Progenitor cell of endocrine pancreas (in vitro differentiated cells): ENCODE measurements around the gene TBKBP1. TPM values are rescaled to one million over a fixed set of nuclear protein-coding genes. Genes with fewer than 3 reads are reported as not detected.
A peak's percentile ranks its signal among the peaks of the same experiment; 100 is the strongest.

ENCODE experiments used
- DNase-seq: peaks from one replicate; pipeline ENCODE4 v3.0.0; 2021; ENCODE audit warnings: low spot score; ENCODE audit not compliant: unreplicated experiment
- H3K27ac Mint-ChIP-seq: 2 replicates; pipeline ENCODE4 v1.8.0; 2021; ENCODE audit warnings: mild to moderate bottlenecking, moderate library complexity, mixed read lengths
- H3K27me3 Mint-ChIP-seq: 2 replicates; pipeline ENCODE4 v1.8.0; 2021; ENCODE audit warnings: mixed read lengths
- H3K36me3 Mint-ChIP-seq: 2 replicates; pipeline ENCODE4 v1.8.0; 2022; ENCODE audit warnings: mixed read lengths; ENCODE audit not compliant: insufficient read depth
- H3K4me1 Mint-ChIP-seq: 2 replicates; pipeline ENCODE4 v1.8.0; 2021; ENCODE audit warnings: low read depth, mixed read lengths
- H3K4me3 Mint-ChIP-seq: 2 replicates; pipeline ENCODE4 v1.8.0; 2021; ENCODE audit warnings: low read depth, mild to moderate bottlenecking, moderate library complexity, mixed read lengths
- H3K9me3 Mint-ChIP-seq: 2 replicates; pipeline ENCODE4 v1.8.0; 2021; ENCODE audit warnings: low read depth, mixed read lengths
- total RNA-seq: library from RNA; stranded (reverse); gene quantifications from 2 replicates; pipeline ENCODE4 v1.2.1, GENCODE V29; 2021
- TF ChIP-seq, protein P1 (sequence below): fragments of 200-600 bp; sonication (generic); IDR thresholded peaks from one replicate; pipeline ENCODE4 v1.5.0; 2021; ENCODE audit warnings: antibody characterized with exemption, mild to moderate bottlenecking; ENCODE audit not compliant: unreplicated experiment

TBKBP1 gene
- total RNA-seq, 1 donor from 2014 or later, result 21.7 TPM

DNA sequence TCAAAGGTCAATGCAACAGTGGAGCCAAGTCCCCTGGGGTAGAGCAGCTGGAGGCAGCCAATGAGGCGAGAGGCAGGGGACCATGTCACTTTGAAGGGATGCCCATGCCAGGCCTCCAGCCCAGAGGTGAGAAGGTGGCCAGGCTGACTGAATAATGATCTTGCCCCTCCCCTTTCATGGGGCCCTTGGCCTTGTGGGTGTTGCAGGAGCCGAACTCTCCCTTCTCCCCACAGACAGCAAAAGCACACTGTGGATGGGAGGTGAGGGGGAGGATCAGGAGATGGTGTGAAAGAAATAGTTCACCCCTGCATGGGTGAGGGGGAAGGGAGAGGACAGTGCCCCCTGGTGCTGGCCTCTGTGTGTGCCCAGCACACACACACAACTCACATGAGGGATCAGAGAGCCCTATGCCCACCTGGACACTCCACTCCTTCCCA, 23.3 kb downstream of the TBKBP1 start:
- TF ChIP-seq, protein P1, sequence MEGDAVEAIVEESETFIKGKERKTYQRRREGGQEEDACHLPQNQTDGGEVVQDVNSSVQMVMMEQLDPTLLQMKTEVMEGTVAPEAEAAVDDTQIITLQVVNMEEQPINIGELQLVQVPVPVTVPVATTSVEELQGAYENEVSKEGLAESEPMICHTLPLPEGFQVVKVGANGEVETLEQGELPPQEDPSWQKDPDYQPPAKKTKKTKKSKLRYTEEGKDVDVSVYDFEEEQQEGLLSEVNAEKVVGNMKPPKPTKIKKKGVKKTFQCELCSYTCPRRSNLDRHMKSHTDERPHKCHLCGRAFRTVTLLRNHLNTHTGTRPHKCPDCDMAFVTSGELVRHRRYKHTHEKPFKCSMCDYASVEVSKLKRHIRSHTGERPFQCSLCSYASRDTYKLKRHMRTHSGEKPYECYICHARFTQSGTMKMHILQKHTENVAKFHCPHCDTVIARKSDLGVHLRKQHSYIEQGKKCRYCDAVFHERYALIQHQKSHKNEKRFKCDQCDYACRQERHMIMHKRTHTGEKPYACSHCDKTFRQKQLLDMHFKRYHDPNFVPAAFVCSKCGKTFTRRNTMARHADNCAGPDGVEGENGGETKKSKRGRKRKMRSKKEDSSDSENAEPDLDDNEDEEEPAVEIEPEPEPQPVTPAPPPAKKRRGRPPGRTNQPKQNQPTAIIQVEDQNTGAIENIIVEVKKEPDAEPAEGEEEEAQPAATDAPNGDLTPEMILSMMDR, result peak; percentile 28
- no peak for DNase-seq

DNA sequence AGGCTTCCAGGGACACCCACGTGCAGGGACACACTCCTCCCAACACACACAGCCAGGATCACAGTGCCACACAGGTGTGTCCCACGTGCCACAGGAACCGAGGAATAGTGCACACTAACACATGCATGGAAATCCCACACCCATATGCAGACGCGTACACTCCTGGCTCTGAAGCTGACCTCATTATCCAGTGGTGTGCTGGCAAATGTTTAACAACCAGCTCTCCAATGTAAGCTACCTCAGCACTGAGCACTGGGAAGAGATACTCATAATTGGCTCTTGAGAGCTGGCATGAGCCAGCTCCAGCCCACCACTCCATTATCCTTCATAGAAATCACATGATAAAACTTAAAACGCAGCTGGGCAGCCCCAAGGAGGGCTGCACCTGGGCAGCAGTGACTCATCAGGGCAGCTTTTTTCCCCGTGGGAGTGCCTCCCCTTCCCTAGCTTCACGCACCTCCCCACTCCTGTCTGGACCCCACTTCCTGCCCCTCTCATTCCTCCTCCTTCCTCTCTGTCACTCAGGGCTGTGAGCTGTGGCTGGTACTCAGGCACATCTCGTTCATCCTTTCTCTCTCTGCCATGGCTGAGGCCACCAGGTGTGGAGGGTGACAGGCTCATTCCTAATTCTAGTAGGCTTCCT, 24.1 kb downstream of the TBKBP1 start:
- no peak overlapping the region for H3K27ac Mint-ChIP-seq
- no peaks in the 10 kb centered on the region for H3K36me3 Mint-ChIP-seq
- no peak overlapping the region for H3K4me3 Mint-ChIP-seq
- H3K4me1 Mint-ChIP-seq, result no peaks in the 10 kb centered on the region
- TF ChIP-seq, protein P1, result no peak
- peaks cover 92% of the 10 kb centered on the region for H3K27me3 Mint-ChIP-seq
- H3K9me3 Mint-ChIP-seq, result no peaks in the 10 kb centered on the region
- no peak for DNase-seq

More for the DNA sequence above, 23.3 kb downstream of the TBKBP1 start:
- Mint-ChIP-seq H3K9me3 (no peaks in the 10 kb centered on the region), H3K27ac (no peak overlapping the region), H3K4me1 (no peaks in the 10 kb centered on the region), H3K27me3 (peaks cover 90% of the 10 kb centered on the region), H3K36me3 (no peaks in the 10 kb centered on the region), H3K4me3 (no peak overlapping the region)

DNA sequence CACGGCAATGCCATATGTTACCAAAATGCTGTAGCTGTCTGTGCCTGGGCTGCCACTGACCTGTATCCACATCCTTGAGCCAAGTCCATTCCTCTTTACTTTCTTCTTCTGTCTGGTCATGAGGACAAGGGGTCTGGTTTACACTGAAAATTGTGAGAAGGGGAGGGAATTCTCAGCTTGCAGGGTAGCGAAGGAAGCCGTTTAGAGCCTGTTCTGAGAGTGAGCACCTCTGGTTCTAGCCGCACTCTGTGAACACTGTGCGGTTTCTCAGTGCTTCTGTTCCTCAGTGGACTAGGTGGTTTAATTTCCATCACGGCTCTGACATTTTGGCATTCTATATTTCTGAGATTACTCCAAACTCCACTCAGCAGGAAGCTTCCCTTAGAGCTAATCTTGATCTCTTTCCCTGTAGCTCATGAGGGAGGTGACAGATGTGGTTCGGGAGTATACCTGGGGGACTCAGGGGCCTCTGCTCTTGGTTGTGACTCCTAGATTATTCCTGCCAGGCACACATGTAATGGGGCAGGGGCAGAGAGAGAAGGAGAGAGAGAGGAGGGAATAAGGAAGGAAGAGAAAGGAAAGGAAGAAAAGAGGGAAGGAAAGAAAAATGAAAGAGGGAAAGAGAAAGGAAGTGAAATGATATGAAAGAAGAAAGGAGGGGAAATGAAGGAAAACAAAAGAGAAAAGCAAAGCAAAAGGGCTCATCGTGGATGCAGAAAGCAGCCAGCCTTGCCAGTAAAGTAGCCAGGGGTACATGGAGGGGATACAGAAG, 24.9 kb downstream of the TBKBP1 start:
- Mint-ChIP-seq H3K27me3 (peaks cover 92% of the 10 kb centered on the region), H3K27ac (no peak overlapping the region), H3K36me3 (no peaks in the 10 kb centered on the region), H3K9me3 (no peaks in the 10 kb centered on the region), H3K4me3 (no peak overlapping the region), H3K4me1 (no peaks in the 10 kb centered on the region)
- TF ChIP-seq, protein P1, result no peak
- no peak for DNase-seq

DNA sequence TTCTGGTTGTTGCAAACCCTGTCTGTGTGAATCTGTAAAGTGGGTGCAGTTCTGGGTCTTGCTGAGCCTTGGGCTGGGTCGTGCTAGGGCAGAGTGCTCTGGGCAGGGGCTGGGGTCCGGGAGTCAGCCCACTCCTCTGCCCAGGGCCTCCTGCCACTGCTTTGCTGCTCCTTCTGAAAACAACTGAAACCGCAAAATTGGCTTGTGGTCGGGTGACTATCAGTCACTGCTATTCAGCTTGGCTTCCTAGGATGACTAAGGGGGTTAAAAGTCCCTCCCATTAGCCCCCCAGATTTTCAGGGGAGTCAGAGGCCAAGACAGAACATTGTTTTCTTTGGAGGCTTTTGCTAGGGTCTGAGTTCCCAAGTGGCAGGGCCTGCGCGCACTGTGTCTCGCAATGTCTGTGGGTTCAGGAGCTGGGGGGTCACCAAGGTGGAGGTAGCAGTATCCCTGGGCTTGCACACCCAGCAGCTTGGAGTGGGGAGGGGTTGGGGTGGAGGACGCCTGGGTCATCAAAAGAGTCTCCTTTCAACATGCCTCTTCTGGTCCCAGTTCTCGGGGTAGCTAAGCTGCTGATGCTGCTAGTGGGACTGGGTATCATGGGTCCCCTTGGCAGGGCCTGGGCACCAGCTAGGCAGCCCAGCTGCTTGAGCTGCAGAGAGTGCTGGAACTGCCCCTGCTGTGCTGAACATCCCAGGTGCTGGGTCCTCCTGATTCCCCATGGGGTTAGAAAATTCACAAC, 25.6 kb downstream of the TBKBP1 start:
- Mint-ChIP-seq H3K36me3 (no peaks in the 10 kb centered on the region), H3K27me3 (peaks cover 91% of the 10 kb centered on the region), H3K4me3 (no peak overlapping the region), H3K9me3 (no peaks in the 10 kb centered on the region), H3K4me1 (no peaks in the 10 kb centered on the region), H3K27ac (no peak overlapping the region)
- TF ChIP-seq, protein P1, result no peak
- DNase-seq, result no peak

DNA sequence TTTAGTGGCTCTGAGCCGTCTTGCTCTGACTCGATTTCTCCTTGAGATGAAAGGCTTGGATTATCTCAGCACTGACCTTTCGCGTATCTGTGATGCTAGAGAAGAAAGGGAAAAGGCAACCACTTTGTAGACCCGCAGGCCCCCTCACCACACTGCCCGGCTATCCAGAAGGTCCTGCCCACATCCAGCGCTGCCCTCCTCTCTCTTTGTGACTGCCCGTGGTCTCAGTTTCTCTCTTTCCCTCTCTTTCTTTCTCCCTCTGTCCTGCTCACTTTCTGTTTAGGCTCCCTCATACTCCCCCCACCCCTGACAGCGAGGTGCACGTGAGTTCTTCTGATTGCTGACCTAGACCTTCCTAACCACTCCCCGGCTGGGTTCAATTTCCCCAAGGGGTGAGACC, 26.2 kb downstream of the TBKBP1 start:
- H3K27ac Mint-ChIP-seq, result no peak overlapping the region
- H3K4me1 Mint-ChIP-seq, result no peaks in the 10 kb centered on the region
- TF ChIP-seq, protein P1, result no peak
- no peaks in the 10 kb centered on the region for H3K9me3 Mint-ChIP-seq
- H3K4me3 Mint-ChIP-seq, result no peak overlapping the region
- peaks cover 94% of the 10 kb centered on the region for H3K27me3 Mint-ChIP-seq
- no peaks in the 10 kb centered on the region for H3K36me3 Mint-ChIP-seq
- no peak for DNase-seq
